Esophagus muscularis mucosa (tissue), 4 donors: ENCODE measurements around the gene ARHGAP15.

Experiments used
- CTCF ChIP-seq, 3 experiments: fragments of 200-600 bp in 2 of 3; fragments of 450-650 bp in 1 of 3; sonication (generic) in 2 of 3; IDR thresholded peaks; one replicate each; pipeline ENCODE4 v1.5.1; 2017 to 2019; ENCODE audit warnings: antibody characterized with exemption in 3 of 3, mild to moderate bottlenecking in 2 of 3, moderate library complexity in 1 of 3
- EP300 ChIP-seq: sonication (generic); formaldehyde crosslinking; IDR thresholded peaks from one replicate; pipeline ENCODE4 v1.6.1; 2017; ENCODE audit warnings: antibody characterized with exemption
- POLR2A ChIP-seq: fragments of 450-650 bp; IDR thresholded peaks from one replicate; pipeline ENCODE4 v1.6.1; 2017; ENCODE audit warnings: antibody characterized with exemption, moderate library complexity, mild to moderate bottlenecking, low read depth

DNA sequence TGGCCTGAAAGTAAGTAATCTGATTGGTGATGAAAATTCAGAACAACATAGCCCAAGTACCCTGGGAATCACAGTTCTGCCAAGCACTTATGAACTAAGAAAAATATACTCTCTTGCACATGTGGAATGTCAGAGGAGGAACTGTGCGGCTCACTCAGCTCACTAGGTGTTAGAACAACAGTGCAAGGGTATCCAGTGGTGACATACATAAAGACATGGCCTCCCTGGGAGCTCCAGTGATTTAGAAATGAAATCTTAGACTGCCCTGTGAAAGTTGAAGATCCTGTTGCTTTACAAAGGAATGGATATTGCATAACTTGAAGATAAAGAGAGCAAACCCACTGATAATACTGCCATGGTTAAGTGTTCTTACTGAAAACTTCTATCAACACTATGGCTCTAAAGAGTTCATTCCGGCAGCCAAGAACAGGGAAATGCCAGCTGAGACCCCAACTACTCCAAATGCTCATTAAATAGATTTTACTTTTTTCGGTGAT lies 246.2 kb downstream of the ARHGAP15 start:
- TF ChIP-seq CTCF (IDR thresholded peaks at IDR 0.05) (no peak), EP300 (no peak), POLR2A (no peak)
